KOPT-K1 (cell line): ENCODE results near the gene HAPLN1.

ENCODE experiments used
- H3K27ac ChIP-seq: fragments of 200-600 bp; sonication (generic); 2 replicates; pipeline ENCODE4 v1.5.1; 2016; ENCODE audit warnings: antibody characterized with exemption, mild to moderate bottlenecking, low read depth, low read length; ENCODE audit not compliant: poor library complexity, severe bottlenecking
- H3K36me3 ChIP-seq: fragments of 200-600 bp; sonication (generic); 2 replicates; pipeline ENCODE4 v1.5.1; 2017; ENCODE audit warnings: antibody characterized with exemption, mild to moderate bottlenecking, low read length, moderate library complexity; ENCODE audit not compliant: insufficient read depth
- H3K9me3 ChIP-seq: fragments of 200-600 bp; sonication (generic); 2 replicates; pipeline ENCODE4 v1.5.1; 2017; ENCODE audit warnings: antibody characterized with exemption, low read length, mild to moderate bottlenecking; ENCODE audit not compliant: insufficient read depth, poor library complexity, severe bottlenecking

Gene HAPLN1

GRCh38 chr5:83726912-83727311 is 6.3 kb upstream of the HAPLN1 start:
- Histone ChIP-seq H3K9me3 (no peaks in the 10 kb centered on the region), H3K27ac (no peak overlapping the region), H3K36me3 (no peaks in the 10 kb centered on the region)

GRCh38 chr5:83724935-83725334 is 4.3 kb upstream of the HAPLN1 start:
- H3K9me3 ChIP-seq, result no peaks in the 10 kb centered on the region
- H3K36me3 ChIP-seq, result no peaks in the 10 kb centered on the region
- no peak overlapping the region for H3K27ac ChIP-seq

GRCh38 chr5:83724001-83724400 is 3.3 kb upstream of the HAPLN1 start:
- no peak overlapping the region for H3K27ac ChIP-seq
- no peaks in the 10 kb centered on the region for H3K9me3 ChIP-seq
- H3K36me3 ChIP-seq, result no peaks in the 10 kb centered on the region

GRCh38 chr5:83723031-83723430 is 2.4 kb upstream of the HAPLN1 start:
- no peak overlapping the region for H3K27ac ChIP-seq
- H3K36me3 ChIP-seq, result no peaks in the 10 kb centered on the region
- no peaks in the 10 kb centered on the region for H3K9me3 ChIP-seq

- H3K36me3 ChIP-seq, result no peaks in the 10 kb centered on the region
- H3K27ac ChIP-seq, result no peak overlapping the region
- H3K9me3 ChIP-seq, result no peaks in the 10 kb centered on the region
Observed at GRCh38 chr5:83721953-83722901, 1.6 kb upstream of the HAPLN1 start.

GRCh38 chr5:83718936-83719495 is 1.6 kb downstream of the HAPLN1 start:
- H3K27ac ChIP-seq, result no peak overlapping the region
- H3K9me3 ChIP-seq, result no peaks in the 10 kb centered on the region
- H3K36me3 ChIP-seq, result no peaks in the 10 kb centered on the region

- Histone ChIP-seq H3K27ac (no peak overlapping the region), H3K9me3 (no peaks in the 10 kb centered on the region), H3K36me3 (no peaks in the 10 kb centered on the region)
Observed at GRCh38 chr5:83718195-83718825, 2.3 kb downstream of the HAPLN1 start.

- Histone ChIP-seq H3K9me3 (no peaks in the 10 kb centered on the region), H3K27ac (no peak overlapping the region), H3K36me3 (no peaks in the 10 kb centered on the region)
Observed at GRCh38 chr5:83715236-83716065, 5.2 kb downstream of the HAPLN1 start.

- Histone ChIP-seq H3K9me3 (no peaks in the 10 kb centered on the region), H3K27ac (no peak overlapping the region), H3K36me3 (no peaks in the 10 kb centered on the region)
Observed at GRCh38 chr5:83714810-83715209, 5.8 kb downstream of the HAPLN1 start.

GRCh38 chr5:83711982-83712601 is 8.6 kb downstream of the HAPLN1 start:
- Histone ChIP-seq H3K27ac (no peak overlapping the region), H3K36me3 (no peaks in the 10 kb centered on the region), H3K9me3 (no peaks in the 10 kb centered on the region)

GRCh38 chr5:83709973-83710372 is 10.7 kb downstream of the HAPLN1 start:
- H3K36me3 ChIP-seq, result no peaks in the 10 kb centered on the region
- no peak overlapping the region for H3K27ac ChIP-seq
- H3K9me3 ChIP-seq, result peaks cover under 1% of the 10 kb centered on the region

- Histone ChIP-seq H3K9me3 (peaks cover 4% of the 10 kb centered on the region), H3K36me3 (no peaks in the 10 kb centered on the region), H3K27ac (no peak overlapping the region)
Observed at GRCh38 chr5:83708170-83708569, 12.5 kb downstream of the HAPLN1 start.

GRCh38 chr5:83703059-83703458 is 17.6 kb downstream of the HAPLN1 start:
- Histone ChIP-seq H3K36me3 (no peaks in the 10 kb centered on the region), H3K27ac (no peak overlapping the region), H3K9me3 (peaks cover 4% of the 10 kb centered on the region)

GRCh38 chr5:83701886-83702285 is 18.8 kb downstream of the HAPLN1 start:
- H3K27ac ChIP-seq, result no peak overlapping the region
- peaks cover 4% of the 10 kb centered on the region for H3K9me3 ChIP-seq
- H3K36me3 ChIP-seq, result no peaks in the 10 kb centered on the region
